HepG2 (cell line): ENCODE data around the gene FILIP1. TPM values are rescaled to one million over a fixed set of nuclear protein-coding genes. Genes with fewer than 3 reads are reported as not detected.

Source experiments
- ATAC-seq: fragments of 200-7000 bp; cut with Tn5 transposase; 3 replicates; pipeline ENCODE4 v1.9.1; 2020; ENCODE audit warnings: mild to moderate bottlenecking, moderate library complexity
- BruUV-seq: library from RNA; stranded (reverse); fragments of 400-500 nt; replicated peaks from 2 replicates; lab custom pipeline; 2021; lab: Mats Ljungman, UMichigan
- CTCF ChIA-PET: fragments of 300-600 bp; formaldehyde crosslinking; extraction: SDS; loops from one replicate; lab custom pipeline; 2021; ENCODE audit warnings: low total read pairs, inconsistent platforms, low intra/inter-chr PET ratio; lab: Yijun Ruan, JAX
- POLR2A ChIA-PET: fragments of 350-600 bp; sonication (Branson Sonifier 250); formaldehyde crosslinking; loops from one replicate; lab custom pipeline; 2020; ENCODE audit warnings: antibody characterized with exemption, inconsistent platforms; lab: Yijun Ruan, JAX
- DNase-seq: peaks from one replicate; pipeline ENCODE4 v3.0.0-alpha.2; 2015; ENCODE audit warnings: low spot score
- FAIRE-seq: peaks from 3 replicates; lab custom pipeline; 2011; peaks lifted over from hg19 to GRCh38; lab: Jason Lieb, UNC
- H2AFZ ChIP-seq: one replicate; pipeline ENCODE4 v1.6.1; 2011; ENCODE audit warnings: low read length, inconsistent platforms
- H3K27ac ChIP-seq: fragments of 300-600 bp; 3 replicates; pipeline ENCODE4 v1.8.0; 2011; ENCODE audit warnings: mixed run types, mild to moderate bottlenecking, mixed read lengths, low read length, inconsistent platforms; ENCODE audit not compliant: insufficient read depth; ENCODE audit errors: extremely low read length
- H3K27me3 ChIP-seq, 2 experiments: fragments of 200-600 bp in 1 of 2; 2 replicates in 1 of 2; 3 replicates in 1 of 2; pipeline versions ENCODE4 v1.6.0 to v1.8.0; 2011; ENCODE audit warnings: low read length in 2 of 2, mild to moderate bottlenecking in 2 of 2, moderate library complexity in 2 of 2, inconsistent platforms in 1 of 2; ENCODE audit not compliant: insufficient read depth in 2 of 2, control insufficient read depth in 1 of 2
- H3K36me3 ChIP-seq, 2 experiments: fragments of 200-600 bp in 1 of 2; replicated peaks in 1 of 2; 2 replicates in 1 of 2; 3 replicates in 1 of 2; pipeline versions ENCODE4 v1.5.1 to v1.8.0; 2011; ENCODE audit warnings: low read length in 2 of 2, inconsistent platforms in 1 of 2; ENCODE audit not compliant: insufficient read depth in 2 of 2, control insufficient read depth in 1 of 2
- H3K4me1 ChIP-seq: 2 replicates; pipeline ENCODE4 v1.5.1; 2012; ENCODE audit warnings: low read length, inconsistent platforms; ENCODE audit not compliant: insufficient read depth
- H3K4me2 ChIP-seq: 2 replicates; pipeline ENCODE4 v1.6.0; 2011; ENCODE audit warnings: low read depth, low read length, inconsistent platforms
- H3K4me3 ChIP-seq, 3 experiments: fragments of 200-600 bp in 1 of 3; sonication (generic), shearing (Covaris generic) in 1 of 3; replicated peaks in 1 of 3; 2 replicates each; pipeline ENCODE4 v1.5.1; 2011 to 2016; ENCODE audit warnings: low read length in 3 of 3, inconsistent platforms in 2 of 3, low read depth in 2 of 3, mild to moderate bottlenecking in 2 of 3, control low read depth in 1 of 3, mixed read lengths in 1 of 3; ENCODE audit not compliant: insufficient read depth in 1 of 3
- H3K79me2 ChIP-seq: one replicate; pipeline ENCODE4 v1.6.1; 2011; ENCODE audit warnings: low read length, inconsistent platforms; ENCODE audit not compliant: insufficient read depth
- H3K9ac ChIP-seq: 2 replicates; pipeline ENCODE4 v1.6.0; 2011; ENCODE audit warnings: mild to moderate bottlenecking, low read depth, low read length, inconsistent platforms; ENCODE audit not compliant: insufficient read depth
- H3K9me3 ChIP-seq: 2 replicates; pipeline ENCODE4 v1.5.1; 2012; ENCODE audit warnings: mild to moderate bottlenecking, low read length
- H4K20me1 ChIP-seq: 2 replicates; pipeline ENCODE4 v1.6.0; 2011; ENCODE audit warnings: inconsistent platforms, mild to moderate bottlenecking, low read length, moderate library complexity; ENCODE audit not compliant: insufficient read depth
- ARID2 ChIP-seq: sonication (generic); formaldehyde crosslinking; IDR thresholded peaks from 2 replicates; pipeline ENCODE4 v1.8.1; 2022; ENCODE audit warnings: mild to moderate bottlenecking, missing genetic modification reagents, borderline replicate concordance
- ATF4 ChIP-seq, 2 experiments: fragments of 450-650 bp in 1 of 2; sonication (generic) in 1 of 2; formaldehyde crosslinking; IDR thresholded peaks; 2 replicates each; pipeline versions ENCODE4 v1.5.0 to v1.8.0; 2020 to 2022; ENCODE audit warnings: mild to moderate bottlenecking in 1 of 2, missing genetic modification reagents in 1 of 2
- HNF1B ChIP-seq: sonication (generic); formaldehyde crosslinking; IDR thresholded peaks from 2 replicates; pipeline ENCODE4 v1.5.1; 2020; ENCODE audit warnings: mild to moderate bottlenecking, moderate library complexity, missing genetic modification reagents
- JDP2 ChIP-seq: sonication (generic); formaldehyde crosslinking; IDR thresholded peaks from 2 replicates; pipeline ENCODE4 v1.8.1; 2022; ENCODE audit warnings: missing genetic modification reagents, borderline replicate concordance
- MLLT10 ChIP-seq: sonication (generic); formaldehyde crosslinking; IDR thresholded peaks from 2 replicates; pipeline ENCODE4 v1.4.0; 2020; ENCODE audit warnings: missing genetic modification reagents
- NR1H2 ChIP-seq: sonication (generic); formaldehyde crosslinking; IDR thresholded peaks from 2 replicates; pipeline ENCODE4 v1.8.1; 2022; ENCODE audit warnings: low read depth, missing genetic modification reagents, borderline replicate concordance
- SP2 ChIP-seq: sonication (generic); formaldehyde crosslinking; IDR thresholded peaks from 2 replicates; pipeline ENCODE4 v1.5.1; 2020; ENCODE audit warnings: mild to moderate bottlenecking, missing genetic modification reagents
- TERF1 ChIP-seq: sonication (generic); formaldehyde crosslinking; IDR thresholded peaks from 2 replicates; pipeline ENCODE4 v1.8.0; 2022; ENCODE audit warnings: mild to moderate bottlenecking, missing genetic modification reagents, moderate library complexity
- TRIM24 ChIP-seq: sonication (generic); formaldehyde crosslinking; IDR thresholded peaks from 2 replicates; pipeline ENCODE4 v1.8.0; 2022; ENCODE audit warnings: mild to moderate bottlenecking, missing genetic modification reagents
- ZBTB25 ChIP-seq: IDR thresholded peaks from 2 replicates; pipeline ENCODE4 v1.6.1; 2018; ENCODE audit warnings: missing genetic modification reagents
- ZNF597 ChIP-seq: sonication (generic); formaldehyde crosslinking; IDR thresholded peaks from 2 replicates; pipeline ENCODE4 v1.5.0; 2020; ENCODE audit warnings: missing genetic modification reagents
- ZNF7 ChIP-seq: IDR thresholded peaks from 2 replicates; pipeline ENCODE4 v1.6.1; 2016; ENCODE audit warnings: missing biosample characterization, missing genetic modification reagents
- ZSCAN20 ChIP-seq: sonication (generic); formaldehyde crosslinking; IDR thresholded peaks from 2 replicates; pipeline ENCODE4 v1.4.0; 2020; ENCODE audit warnings: missing genetic modification reagents, mild to moderate bottlenecking, borderline replicate concordance
- WGBS: methylation state at CpG from one replicate; pipeline ENCODE4 v1.1.6; 2017; ENCODE audit warnings: low lambda C conversion rate; 5-methylcytosine and 5-hydroxymethylcytosine counted together
- in situ Hi-C: cut with HindIII; loops from 2 replicates; pipeline ENCODE4 v1.10.0; 2017; ENCODE audit warnings: low pct_unique_long_range_greater_than_20kb; ENCODE audit not compliant: extremely low pct_ligation_motif_present
- intact Hi-C: fragments of 100-400 bp; cut with micrococcal nuclease; formaldehyde crosslinking; loops from one replicate; pipeline ENCODE4 v1.10.0; 2022; ENCODE audit not compliant: unreplicated experiment
- polyA plus RNA-seq, 8 experiments: library from polyadenylated mRNA; depleted of rRNA in 3 of 8; stranded (reverse) in 7 of 8; unstranded in 1 of 8; fragments of >200 nt; fragmentation: Illumina TruSeq in 4 of 8; extraction: Trizol in 4 of 8; gene quantifications; 2 replicates each; pipeline versions ENCODE4 v1.2.1 to v1.2.3, GENCODE V29; 2011 to 2016; ENCODE audit warnings: low read depth in 4 of 8, missing spikeins in 1 of 8, mixed read lengths in 1 of 8; ENCODE audit not compliant: insufficient read depth in 1 of 8
- total RNA-seq, 5 experiments: library from RNA; depleted of rRNA; stranded (reverse); fragments of >200 nt; fragmentation: Illumina TruSeq; extraction: Trizol; gene quantifications; 2 replicates each; pipeline ENCODE4 v1.2.3, GENCODE V29; 2016; ENCODE audit warnings: low read depth in 1 of 5

FILIP1 gene
- total and polyA plus RNA-seq, 2 of the 13 experiments (the other 11 are each of a cell fraction or from before 2014, with no cell fraction given) = not detected

- Histone ChIP-seq H3K4me1 (no peaks in the 10 kb centered on the region), H3K9ac (no peak overlapping the region), H3K27ac (no peak overlapping the region), H3K27me3 (no peaks in the 10 kb centered on the region), H2AFZ (no peak overlapping the region), H3K36me3 (no peaks in the 10 kb centered on the region), H3K9me3 (no peaks in the 10 kb centered on the region), H4K20me1 (no peaks in the 10 kb centered on the region), H3K4me3 (no peak overlapping the region), H3K4me2 (no peak overlapping the region), H3K79me2 (no peaks in the 10 kb centered on the region)
- FAIRE-seq (no peak), ATAC-seq (no peak), DNase-seq (no peak)
- in situ Hi-C loops = no loop called here
- CTCF ChIA-PET = no interaction called here
- intact Hi-C loops = no loop called here
- WGBS = 0% methylated on average over 2 of the region's 2 CpGs
- BruUV-seq = no TSS peak
- POLR2A ChIA-PET = no interaction called here
- no peak for TF ChIP-seq MLLT10 (CRISPR knock-in tag)
- TF ChIP-seq NR1H2 (CRISPR knock-in tag) = no peak
- TF ChIP-seq ZNF597 = no peak
- no peak for TF ChIP-seq ZSCAN20 (CRISPR knock-in tag)
These were observed 23.2 kb upstream of the FILIP1 start for GRCh38 chr6:75516757-75517156.

GRCh38 chr6:75512591-75512990, 19.0 kb upstream of the FILIP1 start:
- DNase-seq (no peak), ATAC-seq (no peak), FAIRE-seq (no peak)
- H3K36me3 ChIP-seq = no peaks in the 10 kb centered on the region
- no peak overlapping the region for H3K4me3 ChIP-seq
- POLR2A ChIA-PET = no interaction called here
- no peak overlapping the region for H3K9ac ChIP-seq
- H3K27me3 ChIP-seq = no peaks in the 10 kb centered on the region
- CTCF ChIA-PET = no interaction called here
- WGBS = 78% methylated on average over 2 of the region's 2 CpGs
- H3K27ac ChIP-seq = no peak overlapping the region
- no peaks in the 10 kb centered on the region for H3K4me1 ChIP-seq
- no peaks in the 10 kb centered on the region for H3K9me3 ChIP-seq
- in situ Hi-C loops = no loop called here
- H3K79me2 ChIP-seq = no peaks in the 10 kb centered on the region
- no peak overlapping the region for H3K4me2 ChIP-seq
- H2AFZ ChIP-seq = no peak overlapping the region
- no TSS peak for BruUV-seq
- no peaks in the 10 kb centered on the region for H4K20me1 ChIP-seq
- intact Hi-C loops = no loop called here
- no peak for TF ChIP-seq ARID2
- TF ChIP-seq TERF1 (CRISPR knock-in tag) = no peak
- TF ChIP-seq ZNF7 (CRISPR knock-in tag) = no peak
- no peak for TF ChIP-seq TRIM24 (CRISPR knock-in tag)
- TF ChIP-seq JDP2 = no peak
- no peak for TF ChIP-seq SP2 (CRISPR knock-in tag)
- TF ChIP-seq HNF1B = no peak
- no peak for TF ChIP-seq ATF4 (CRISPR knock-in tag; IDR thresholded peaks at IDR 0.05)
- no peak for TF ChIP-seq ZBTB25
